Measurements from ENCODE around the gene LMO1.
A peak's percentile ranks its signal among the peaks of the same experiment; 100 is the strongest.

Gene LMO1

GRCh38 chr11:8288166-8288772, 24.6 kb upstream of the LMO1 start:
- DNase-seq, result no peak

DNA sequence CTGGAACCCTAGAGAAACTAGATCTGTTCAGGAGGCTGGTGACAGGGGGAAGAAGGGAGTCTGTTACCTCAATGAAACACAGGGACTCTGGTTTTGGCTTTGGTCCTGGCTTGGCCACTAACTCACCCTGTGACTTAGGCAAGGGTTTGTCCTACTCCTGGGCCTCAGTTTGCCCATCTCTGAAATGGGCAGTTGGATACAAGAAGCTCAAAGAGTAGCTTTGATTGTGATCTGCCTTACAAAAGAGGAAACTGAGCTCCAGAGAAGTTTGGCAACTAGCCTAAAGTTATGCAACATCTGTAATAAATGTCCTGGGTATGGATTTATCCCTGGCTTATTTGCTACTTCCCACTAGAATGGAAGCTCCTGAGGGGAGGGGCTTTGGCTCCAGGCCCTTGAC, 24.0 kb upstream of the LMO1 start:
- no peak for DNase-seq

DNA sequence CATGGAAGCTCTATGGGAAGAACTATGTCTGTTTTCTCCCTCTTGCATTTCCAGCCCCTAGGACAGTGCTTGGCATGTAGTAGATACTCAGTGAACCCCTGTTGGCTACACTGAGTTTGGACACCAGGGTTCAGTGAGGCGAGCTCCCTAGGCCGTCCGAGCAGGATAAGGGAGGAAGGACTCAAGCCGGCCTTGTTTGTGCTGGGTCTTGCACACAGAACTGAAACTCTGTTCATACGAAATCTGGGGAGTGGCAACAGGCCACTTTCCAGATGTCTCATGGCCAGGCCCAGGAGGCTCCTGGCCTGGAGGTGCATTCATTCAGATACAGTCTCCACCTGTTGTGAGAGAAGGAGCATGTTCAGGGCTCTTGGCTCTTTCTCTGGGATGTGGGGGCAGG, 23.6 kb upstream of the LMO1 start:
- DNase-seq, result no peak

DNA sequence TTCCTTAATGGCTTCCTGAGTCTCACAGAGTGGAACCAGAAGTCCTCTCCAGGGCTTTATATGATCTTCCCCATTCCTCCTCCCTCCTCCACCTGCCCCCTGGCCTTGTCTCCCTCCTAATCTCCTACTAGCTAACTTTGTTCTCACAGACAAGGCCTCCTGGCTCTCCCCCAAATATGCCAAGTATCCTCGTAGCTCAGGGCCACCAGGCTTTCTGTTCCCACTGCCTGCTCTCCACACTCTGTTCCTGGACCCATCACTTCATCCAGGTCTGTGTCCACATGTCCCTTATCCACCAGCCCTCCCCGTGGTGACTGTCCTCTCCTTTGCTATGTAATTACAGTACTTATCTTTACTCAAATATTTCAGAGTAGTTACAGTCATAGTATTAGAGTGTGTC, 23.2 kb upstream of the LMO1 start:
- no peak for DNase-seq

GRCh38 chr11:8285796-8286195, 22.1 kb upstream of the LMO1 start:
- DNase-seq, result no peak

- no peak for DNase-seq
Measured at GRCh38 chr11:8285228-8285627, 21.6 kb upstream of the LMO1 start.

DNA sequence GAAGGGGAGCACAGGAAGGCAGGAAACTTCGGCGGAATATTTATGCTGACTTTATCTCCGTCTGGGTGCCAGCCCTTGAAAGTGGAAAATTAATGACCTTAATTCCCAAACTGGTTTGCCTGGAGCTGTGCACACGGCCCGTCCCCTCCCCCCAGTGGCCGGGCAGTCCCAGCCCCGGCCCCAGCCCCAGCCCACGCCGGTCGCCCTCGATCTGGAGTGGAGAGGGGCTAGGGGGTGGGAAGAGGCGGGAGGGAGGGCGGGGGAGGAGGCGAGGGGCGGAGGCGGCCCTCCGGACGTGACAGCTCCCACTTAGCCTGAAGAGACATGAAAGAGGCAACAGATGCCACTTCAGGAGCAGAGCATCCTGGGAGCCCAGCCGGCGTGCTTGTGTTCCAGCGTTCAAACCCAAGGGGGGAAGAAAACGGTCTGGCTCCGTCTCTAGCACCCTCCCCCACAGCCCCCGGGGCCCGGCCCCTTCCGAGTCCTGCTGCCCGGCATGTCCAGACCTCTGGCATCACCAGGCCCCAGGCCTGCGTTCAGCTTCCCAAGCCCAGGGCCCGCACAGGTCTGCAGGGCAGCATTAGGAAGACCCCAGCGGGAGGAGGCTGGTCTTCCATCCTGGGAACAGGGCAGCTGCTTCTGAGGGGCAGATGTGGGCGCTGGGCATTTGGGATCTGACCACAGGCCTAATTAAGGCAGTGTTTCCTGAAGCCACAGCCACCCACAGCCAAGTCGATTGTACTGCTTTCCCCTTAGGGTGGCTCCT, 20.0 kb upstream of the LMO1 start:
- DNase-seq, result no peak

DNA sequence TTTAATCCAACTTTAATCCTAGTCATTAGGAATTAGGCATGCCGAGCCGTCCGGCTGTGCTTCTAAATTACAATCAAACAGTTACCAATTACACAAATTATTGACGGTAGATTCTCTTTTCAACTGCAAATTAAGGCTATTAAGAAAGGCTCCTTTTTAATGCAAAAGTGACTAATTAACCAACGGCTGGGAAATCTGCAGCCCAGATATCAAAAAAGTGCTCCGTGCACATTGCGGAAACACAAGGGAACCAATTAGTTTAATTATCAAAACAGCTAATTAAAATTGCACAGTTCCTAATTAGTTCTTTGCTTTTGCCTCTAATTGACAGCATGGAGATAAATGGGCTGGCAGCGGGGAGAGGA, 19.4 kb upstream of the LMO1 start:
- no peak for DNase-seq

DNA sequence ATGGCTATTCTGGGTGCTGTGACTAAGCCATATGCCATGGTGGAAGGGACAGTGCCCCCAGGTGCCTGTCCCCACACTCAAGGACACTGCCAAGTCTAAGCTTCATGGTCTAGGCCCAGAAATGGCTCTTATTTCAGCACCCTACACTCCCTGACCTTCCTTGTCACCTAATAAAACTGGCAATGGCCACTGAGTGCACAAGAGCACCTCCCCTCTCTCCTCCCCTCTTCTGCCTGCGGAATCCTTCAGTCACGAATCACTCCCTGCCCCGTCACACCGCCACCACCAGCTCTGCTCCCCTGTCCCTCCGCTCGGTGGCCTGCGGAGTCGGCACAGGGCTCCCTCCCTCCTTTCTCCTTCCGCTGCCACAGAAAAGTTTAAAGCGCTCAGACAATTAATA, 19.0 kb upstream of the LMO1 start:
- DNase-seq, result no peak

GRCh38 chr11:8281266-8281665, 17.6 kb upstream of the LMO1 start:
- DNase-seq, result no peak

GRCh38 chr11:8277691-8278090, 14.0 kb upstream of the LMO1 start:
- no peak for DNase-seq

DNA sequence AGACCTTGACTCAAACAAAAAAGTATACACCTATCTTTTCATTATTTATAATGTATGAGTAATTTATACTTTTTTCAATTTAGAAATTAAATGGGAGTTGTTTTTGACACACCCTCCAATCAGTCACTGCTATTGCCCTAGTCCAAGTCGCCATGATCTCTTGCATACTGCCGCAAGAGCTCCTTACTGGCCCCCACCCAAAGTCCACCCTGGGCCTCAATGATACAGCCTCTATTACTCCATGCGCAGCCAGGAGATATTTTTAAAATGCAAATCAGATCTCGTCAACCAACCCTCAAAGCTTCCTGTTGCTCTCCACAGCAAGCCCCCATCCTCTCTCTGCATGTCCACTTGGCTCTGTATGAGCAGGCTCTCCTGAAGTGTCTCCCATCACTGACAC, 12.8 kb upstream of the LMO1 start:
- DNase-seq, result no peak

DNA sequence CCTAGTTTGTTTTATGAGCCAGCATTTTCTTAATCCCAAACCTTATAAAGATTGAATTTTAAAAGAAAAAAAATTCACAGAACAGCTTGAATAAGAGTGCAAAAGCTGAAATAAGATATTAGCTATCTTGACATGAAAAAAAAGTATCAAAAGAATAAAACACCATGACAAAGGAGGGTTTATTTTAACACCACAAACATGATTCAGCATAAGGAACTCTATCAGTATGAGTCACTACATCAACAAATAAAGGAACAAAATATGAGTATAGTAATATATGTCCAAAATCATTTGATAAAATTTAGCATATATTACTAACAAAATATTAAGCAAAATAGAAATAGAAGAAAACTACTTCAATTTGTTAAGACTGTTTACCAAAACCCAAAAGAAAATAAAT, 9.6 kb upstream of the LMO1 start:
- DNase-seq, result no peak

DNA sequence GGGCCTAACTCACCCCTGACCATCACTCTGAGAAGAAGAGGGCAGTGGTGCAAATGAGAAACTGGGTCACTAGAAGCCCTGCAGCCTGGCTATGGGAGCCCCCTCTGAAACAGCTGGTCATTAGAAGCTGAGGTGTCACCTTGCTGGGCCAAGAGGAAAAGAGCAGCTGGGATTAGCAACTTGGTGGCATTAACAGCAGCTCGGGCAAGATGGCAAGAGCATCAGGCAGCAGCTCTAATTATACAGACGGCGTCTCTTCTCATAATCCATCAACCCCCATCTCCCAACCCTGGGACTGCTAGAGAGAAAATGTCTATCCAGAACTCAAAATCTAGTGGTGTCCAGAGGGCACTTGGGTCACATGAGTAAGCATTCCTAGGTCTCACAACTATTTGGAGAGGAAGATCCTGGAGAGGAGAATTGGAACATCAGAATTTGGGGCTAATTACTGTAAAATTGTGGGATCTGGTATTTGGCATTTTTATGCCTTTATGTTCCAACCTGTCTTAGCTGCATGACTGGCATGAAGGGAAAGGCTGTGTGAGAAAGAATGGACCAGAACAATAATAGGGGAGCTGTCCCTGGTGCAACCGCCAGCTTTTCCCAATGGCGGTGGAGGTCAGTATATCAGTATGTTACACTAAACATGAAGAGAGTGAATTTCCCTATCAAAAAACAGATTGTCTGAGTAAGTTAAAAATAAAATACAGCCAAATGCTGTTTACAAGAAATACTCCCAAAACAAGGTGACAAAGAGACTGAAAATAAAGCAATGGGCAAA, 7.6 kb upstream of the LMO1 start:
- DNase-seq, result no peak

- no peak for DNase-seq
Measured at GRCh38 chr11:8269636-8270035, 6.0 kb upstream of the LMO1 start.

- no peak for DNase-seq
Measured at GRCh38 chr11:8268530-8269400, 5.1 kb upstream of the LMO1 start.

GRCh38 chr11:8267831-8268529, 4.3 kb upstream of the LMO1 start:
- DNase-seq, result peak; percentile 19

GRCh38 chr11:8267280-8267679, 3.6 kb upstream of the LMO1 start:
- no peak for DNase-seq

DNA sequence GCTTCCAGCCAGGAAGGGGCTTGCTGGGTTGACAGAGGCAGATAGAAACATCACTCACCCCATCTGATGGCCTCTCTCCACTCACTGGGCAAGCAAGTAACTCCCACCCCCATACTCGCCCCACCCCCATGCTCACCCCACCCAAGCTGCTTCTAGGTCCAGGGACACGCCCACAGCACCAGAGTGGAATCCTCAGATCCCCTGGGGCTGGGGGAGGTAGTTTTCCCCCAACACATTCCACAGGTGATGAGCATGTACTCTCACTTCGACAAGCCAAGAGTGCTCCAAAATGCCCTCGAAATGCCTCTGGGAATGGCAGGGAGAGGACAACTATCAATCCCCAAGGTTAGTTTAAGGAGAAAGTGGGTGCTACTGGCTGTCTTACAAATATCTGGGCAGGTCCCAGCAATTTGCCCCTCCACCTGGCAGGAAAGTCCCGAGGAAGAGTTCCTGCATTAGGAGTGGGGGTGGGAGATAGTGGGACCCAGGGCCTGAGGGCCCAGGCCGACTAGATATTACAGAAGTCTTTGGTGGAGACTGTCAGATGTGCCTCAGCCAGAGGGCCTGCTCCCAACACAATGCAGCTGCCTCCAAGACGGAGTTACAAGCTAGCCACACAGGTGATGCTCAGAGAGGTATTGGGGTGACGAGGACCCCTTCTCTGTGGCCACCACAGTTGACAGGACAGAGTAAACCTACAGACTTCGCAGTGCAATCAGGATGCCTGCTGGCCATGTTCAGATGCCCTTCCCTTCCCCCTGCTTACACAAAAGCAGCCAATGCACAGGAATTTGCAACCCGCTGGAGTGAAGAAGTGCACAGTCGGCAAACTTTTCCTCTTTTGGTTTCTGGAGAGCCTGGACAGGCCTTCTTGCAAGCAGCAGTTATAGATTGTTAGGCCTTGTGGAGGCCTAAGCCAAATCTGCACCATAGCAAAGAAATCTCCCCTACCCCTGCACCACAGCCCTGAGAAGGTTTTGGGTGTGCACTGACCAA, 2.9 kb upstream of the LMO1 start:
- no peak for DNase-seq

- DNase-seq, result no peak
Measured at GRCh38 chr11:8265681-8266241, 2.1 kb upstream of the LMO1 start.

Measured in activated CD4-positive, alpha-beta T cell treated with anti-CD3 and anti-CD28 coated beads, Interleukin-10, Interleukin-2, amounts not matched to agents 100 ng/mL and 50 ng/mL, durations not matched to agents 16 hours and 8 hours (primary cell).